Skin epidermis (tissue), 12 donors: ENCODE measurements around the gene NKAPL.
A peak's percentile ranks its signal among the peaks of the same experiment; 100 is the strongest.

ENCODE experiments used
- H3K27ac ChIP-seq, 21 experiments: fragments of 200-600 bp; sonication (generic) in 11 of 21; one replicate each; pipeline ENCODE4 v1.5.0; 2020; ENCODE audit warnings: mild to moderate bottlenecking in 3 of 21, inconsistent platforms in 2 of 21, moderate library complexity in 2 of 21
- H3K4me3 ChIP-seq, 7 experiments: fragments of 200-600 bp; sonication (generic) in 2 of 7; one replicate each; pipeline ENCODE4 v1.5.0; 2020; ENCODE audit warnings: inconsistent platforms in 2 of 7, mild to moderate bottlenecking in 2 of 7, moderate library complexity in 1 of 7

Gene NKAPL

GRCh38 chr6:28258877-28259777 lies at the start of gene NKAPL:
NKAPL (plus strand) TSS chr6:28259297; CDS start chr6:28259372, 75 bp downstream.
- H3K4me3 ChIP-seq: peak within 1 kb of the TSS in 6 of 7 experiments; percentile 14 to 36 (median 18)
- peak within 1 kb of the TSS in 2 of 21 experiments; percentile 24 to 58 for H3K27ac ChIP-seq

GRCh38 chr6:28209753-28210535 lies 49.2 kb upstream of the NKAPL start:
- no peak overlapping the region for H3K27ac ChIP-seq
- no peak overlapping the region for H3K4me3 ChIP-seq

- Histone ChIP-seq H3K4me3 (peak overlapping the region in 3 of 7 experiments; percentile 16 to 31 (median 30)), H3K27ac (no peak overlapping the region)
Measured at GRCh38 chr6:28211840-28212509, 47.1 kb upstream of the NKAPL start.

DNA sequence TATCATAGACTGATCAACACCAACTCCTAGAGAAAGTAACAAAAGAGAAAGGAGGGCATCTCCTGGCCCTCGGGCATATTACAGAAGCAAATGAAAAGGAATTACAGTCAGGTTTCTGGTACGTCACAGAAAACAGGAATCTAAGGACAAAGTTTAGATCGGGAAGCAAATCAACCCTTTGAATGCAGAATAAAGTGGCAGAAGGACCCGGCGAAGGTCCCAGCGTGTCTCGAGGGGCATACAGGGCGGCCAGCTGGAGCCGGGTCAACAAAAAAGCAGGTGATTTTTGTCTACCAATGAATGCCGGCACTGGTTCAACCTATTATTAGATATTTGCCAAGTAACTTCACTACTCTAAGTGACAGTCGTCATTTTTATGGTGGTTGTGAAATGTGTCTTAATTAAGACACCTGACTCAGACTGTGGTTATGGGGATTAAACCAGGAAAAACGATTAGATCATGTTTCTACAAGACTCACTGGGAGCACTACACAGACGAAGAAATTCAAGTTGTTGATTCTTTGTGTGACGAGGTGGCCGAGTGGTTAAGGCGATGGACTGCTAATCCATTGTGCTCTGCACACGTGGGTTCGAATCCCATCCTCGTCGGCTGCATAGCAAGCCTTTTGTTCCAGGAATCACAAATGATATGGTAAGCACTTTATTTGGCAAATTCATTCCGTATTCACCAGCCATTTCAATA lies 46.4 kb upstream of the NKAPL start:
- Histone ChIP-seq H3K27ac (peak overlapping the region in 1 of 21 experiments; percentile 29), H3K4me3 (peak overlapping the region in 3 of 7 experiments; percentile 16 to 31 (median 30))

- H3K4me3 ChIP-seq: peak overlapping the region in 1 of 7 experiments; percentile 30
- no peak overlapping the region for H3K27ac ChIP-seq
Measured at GRCh38 chr6:28213213-28213523, 45.9 kb upstream of the NKAPL start.

DNA sequence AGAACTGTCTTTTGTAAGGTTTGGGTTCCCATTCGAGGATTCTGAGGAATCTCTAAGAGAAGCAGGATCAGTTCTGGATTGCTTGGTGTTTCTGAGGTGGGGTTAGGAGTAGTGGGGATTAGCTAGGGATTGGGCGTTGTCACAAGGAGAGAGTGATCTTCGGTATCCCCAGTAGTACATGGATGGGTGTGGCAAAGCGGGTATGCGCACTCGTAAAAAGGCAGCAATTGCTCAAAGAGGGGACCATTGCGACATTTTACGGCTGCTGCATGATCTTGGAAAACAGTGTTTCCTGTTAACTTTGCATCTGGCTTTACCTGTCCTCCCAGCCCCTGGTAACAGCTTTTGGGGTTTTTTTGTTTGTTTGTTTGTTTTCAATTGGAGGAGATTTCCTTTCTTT lies 43.7 kb upstream of the NKAPL start:
- Histone ChIP-seq H3K4me3 (peak overlapping the region in 1 of 7 experiments; percentile 4), H3K27ac (no peak overlapping the region)

DNA sequence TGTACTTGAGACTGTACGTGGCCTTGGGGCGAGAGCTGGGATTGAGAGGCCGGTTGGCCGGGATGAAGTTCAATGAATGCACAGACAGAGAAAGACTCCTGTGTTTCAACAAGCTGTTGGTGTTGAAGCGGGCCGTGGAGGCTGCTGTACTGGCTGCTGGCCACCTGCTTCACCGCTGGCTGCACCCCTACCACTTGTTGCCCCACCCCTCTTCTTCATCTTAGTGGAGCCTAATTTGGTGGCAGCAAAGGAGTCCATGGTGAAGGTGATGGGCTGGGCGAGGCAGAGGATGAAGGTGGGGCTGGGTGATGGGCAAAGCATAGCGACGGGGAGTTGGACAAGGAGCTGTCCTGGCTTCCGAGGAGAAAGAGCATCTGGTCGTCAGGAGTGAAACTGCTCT lies 41.2 kb upstream of the NKAPL start:
- H3K27ac ChIP-seq: no peak overlapping the region
- peak overlapping the region in 1 of 7 experiments; percentile 46 for H3K4me3 ChIP-seq

- Histone ChIP-seq H3K4me3 (peak overlapping the region; percentile 40 to 61 (median 46)), H3K27ac (peak overlapping the region in 18 of 21 experiments; percentile 4 to 84 (median 66))
Measured at GRCh38 chr6:28218312-28219248, 40.5 kb upstream of the NKAPL start.

GRCh38 chr6:28220257-28221133 lies 38.6 kb upstream of the NKAPL start:
- Histone ChIP-seq H3K4me3 (no peak overlapping the region), H3K27ac (no peak overlapping the region)

- Histone ChIP-seq H3K27ac (peak overlapping the region in 18 of 21 experiments; percentile 6 to 85 (median 72)), H3K4me3 (peak overlapping the region; percentile 48 to 77 (median 74))
Measured at GRCh38 chr6:28224131-28225055, 34.7 kb upstream of the NKAPL start.

GRCh38 chr6:28225056-28225834 lies 33.9 kb upstream of the NKAPL start, which contains the start of gene ZSCAN9:
ZSCAN9 (plus strand) TSS chr6:28225275; CDS start chr6:28227085, 1,810 bp downstream.
- H3K27ac ChIP-seq: peak within 1 kb of the TSS in 19 of 21 experiments; percentile 6 to 85 (median 75)

DNA sequence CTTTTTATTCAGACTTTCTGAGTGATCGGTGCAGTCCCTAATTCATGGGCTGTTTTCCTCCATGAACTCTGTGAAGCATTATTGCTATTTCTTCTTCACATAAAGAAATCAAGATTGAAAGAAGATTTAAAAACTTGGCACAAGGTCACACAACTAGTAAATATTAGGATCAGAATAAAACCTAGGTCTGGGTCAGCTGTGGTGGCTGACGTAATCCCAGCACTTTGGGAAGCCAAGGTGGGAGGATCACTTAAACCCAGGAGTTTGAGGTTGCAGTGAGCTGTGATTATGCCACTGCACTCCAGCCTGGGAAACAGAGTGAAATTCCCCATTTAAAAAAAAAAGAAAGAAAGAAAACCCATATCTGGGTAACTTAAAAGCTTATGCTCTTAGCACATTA lies 32.6 kb upstream of the NKAPL start:
- Histone ChIP-seq H3K4me3 (no peak overlapping the region), H3K27ac (no peak overlapping the region)

More at GRCh38 chr6:28225056-28225834, 33.9 kb upstream of the NKAPL start, which contains the start of gene ZSCAN9:
- H3K4me3 ChIP-seq: peak within 1 kb of the TSS; percentile 48 to 77 (median 74)

- Histone ChIP-seq H3K27ac (no peak overlapping the region), H3K4me3 (no peak overlapping the region)
Measured at GRCh38 chr6:28232785-28233184, 26.3 kb upstream of the NKAPL start.

DNA sequence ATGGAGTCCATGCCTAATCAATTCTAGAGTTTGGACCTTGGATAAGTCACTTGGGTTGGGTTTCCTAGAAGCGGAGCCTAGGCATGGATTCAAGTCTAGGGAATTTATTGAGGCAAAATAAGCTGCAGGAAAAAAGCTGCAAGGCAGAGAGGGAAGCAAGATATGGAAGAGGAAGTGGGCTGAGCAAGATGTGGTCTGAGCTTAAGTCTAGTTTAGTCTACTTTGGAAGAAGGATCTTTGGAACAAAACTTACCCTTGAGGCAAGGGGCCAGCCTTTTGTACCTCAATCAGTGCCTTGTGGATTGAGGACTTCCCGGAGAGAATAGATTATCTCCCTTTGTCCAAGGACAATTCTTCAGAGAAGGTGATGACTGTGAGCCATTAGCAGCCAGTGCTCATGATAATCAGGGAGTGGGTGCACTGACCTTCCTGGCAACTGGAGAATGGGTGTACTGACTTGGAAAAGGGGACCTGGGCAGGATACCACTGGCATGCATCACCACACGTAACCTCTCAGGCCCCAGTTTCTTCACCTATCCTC lies 23.1 kb upstream of the NKAPL start:
- H3K27ac ChIP-seq: no peak overlapping the region
- no peak overlapping the region for H3K4me3 ChIP-seq

GRCh38 chr6:28239636-28240035 lies 19.5 kb upstream of the NKAPL start:
- no peak overlapping the region for H3K4me3 ChIP-seq
- no peak overlapping the region for H3K27ac ChIP-seq
